GM18870 (cell line): ENCODE measurements around the gene CAMTA1.

Source experiments
- ATAC-seq: cut with Tn5 transposase; IDR thresholded peaks from one replicate; pipeline ENCODE4 v1.9.1; 2021; ENCODE audit warnings: moderate library complexity; ENCODE audit not compliant: unreplicated experiment

CAMTA1 gene

GRCh38 chr1:7050751-7051665 is 265.8 kb downstream of the CAMTA1 start:
- ATAC-seq = no peak

DNA sequence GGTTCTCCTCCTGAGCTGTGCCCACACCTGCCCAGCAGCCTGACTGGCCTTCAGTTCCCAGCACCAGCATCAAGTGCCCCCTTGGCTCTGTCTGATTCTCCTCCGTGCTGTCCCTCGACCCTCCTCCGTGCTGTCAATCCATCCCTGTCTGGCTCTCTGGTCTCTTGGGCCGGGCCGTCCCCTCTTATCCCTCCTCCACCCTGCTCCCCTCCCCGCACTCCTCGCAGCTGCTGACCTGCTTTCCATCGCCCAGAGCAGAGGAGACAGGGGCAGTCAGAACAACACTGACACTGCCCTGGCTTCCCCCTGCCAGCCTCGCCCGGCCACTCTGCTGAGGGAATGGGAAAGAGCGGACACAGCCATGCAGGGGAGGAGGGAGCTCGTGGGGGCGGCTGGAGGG is 267.4 kb downstream of the CAMTA1 start:
- ATAC-seq = no peak

GRCh38 chr1:7060745-7061144 is 275.5 kb downstream of the CAMTA1 start:
- no peak for ATAC-seq

GRCh38 chr1:7062346-7063061 is 277.2 kb downstream of the CAMTA1 start:
- ATAC-seq = no peak

DNA sequence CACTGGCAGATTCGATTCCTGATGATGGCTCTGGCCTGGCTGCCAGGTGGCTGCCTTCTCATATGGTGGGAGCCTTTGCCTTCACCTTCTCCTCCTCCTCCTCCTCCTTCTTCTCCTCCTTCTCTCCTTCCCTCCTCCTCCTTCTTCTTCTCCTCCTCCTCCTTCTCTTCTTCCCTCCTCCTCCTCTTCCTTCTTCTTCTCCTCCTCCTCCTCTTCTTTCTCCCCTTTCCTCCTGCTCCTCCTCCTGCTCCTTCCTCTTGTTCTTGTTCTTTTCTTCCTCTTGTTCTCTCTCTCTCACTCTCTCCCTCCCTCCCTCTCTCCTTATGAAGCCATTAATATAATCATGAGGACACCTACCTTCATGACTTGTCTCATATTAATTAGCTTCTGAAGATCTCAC is 278.7 kb downstream of the CAMTA1 start:
- ATAC-seq = no peak

GRCh38 chr1:7068552-7068951 is 283.3 kb downstream of the CAMTA1 start:
- ATAC-seq = no peak

DNA sequence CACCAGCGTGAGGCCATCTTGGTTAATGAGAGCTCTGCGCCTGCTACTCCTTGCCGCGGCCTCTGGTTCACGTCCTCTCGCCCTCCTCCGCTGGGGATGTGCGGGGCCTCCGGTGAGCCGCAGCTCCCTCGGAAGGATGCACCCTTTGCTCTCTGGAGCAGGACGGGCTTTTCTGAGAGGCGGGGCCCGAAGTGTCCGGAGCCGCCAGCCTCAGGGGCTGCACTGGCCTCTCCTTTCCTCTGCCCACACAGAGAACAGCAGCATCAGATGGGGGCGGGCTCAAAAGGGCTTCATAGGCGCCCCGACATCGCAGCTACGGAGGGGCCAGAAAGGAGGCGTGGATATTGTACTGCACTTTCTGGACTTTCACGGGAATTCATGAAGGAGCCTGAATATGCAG is 284.7 kb downstream of the CAMTA1 start:
- ATAC-seq = no peak

DNA sequence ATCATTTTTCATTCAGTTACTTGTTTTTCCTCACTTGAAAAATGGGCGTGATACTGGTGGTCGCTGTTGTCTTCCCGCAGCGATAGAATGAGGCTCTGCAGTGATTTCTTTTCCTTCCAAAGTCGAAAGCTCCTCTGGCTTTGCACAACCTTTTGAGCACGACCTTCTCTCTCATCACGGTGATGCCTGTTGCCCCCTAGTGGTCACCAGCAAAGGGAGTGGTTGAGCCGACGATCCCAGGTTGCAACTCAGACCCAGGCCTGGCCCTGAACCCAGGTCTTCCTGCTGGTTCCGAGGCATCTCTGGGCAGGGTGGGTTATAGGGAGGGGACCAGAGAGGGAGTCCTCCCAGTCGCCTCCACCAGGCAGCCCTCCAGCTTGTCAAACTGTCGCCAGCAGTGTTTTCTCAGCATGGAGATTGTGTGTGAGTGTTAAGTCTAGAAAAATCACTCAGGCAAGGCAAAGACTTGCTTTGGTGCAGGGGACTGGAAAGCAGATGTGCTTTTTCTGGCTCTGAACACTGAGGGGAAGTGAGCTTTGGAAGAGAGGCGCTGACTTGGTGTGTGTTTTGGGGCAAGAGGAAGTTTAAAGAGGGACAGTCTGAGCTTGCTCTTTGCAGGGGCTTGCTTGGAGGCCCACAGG is 285.3 kb downstream of the CAMTA1 start:
- no peak for ATAC-seq

DNA sequence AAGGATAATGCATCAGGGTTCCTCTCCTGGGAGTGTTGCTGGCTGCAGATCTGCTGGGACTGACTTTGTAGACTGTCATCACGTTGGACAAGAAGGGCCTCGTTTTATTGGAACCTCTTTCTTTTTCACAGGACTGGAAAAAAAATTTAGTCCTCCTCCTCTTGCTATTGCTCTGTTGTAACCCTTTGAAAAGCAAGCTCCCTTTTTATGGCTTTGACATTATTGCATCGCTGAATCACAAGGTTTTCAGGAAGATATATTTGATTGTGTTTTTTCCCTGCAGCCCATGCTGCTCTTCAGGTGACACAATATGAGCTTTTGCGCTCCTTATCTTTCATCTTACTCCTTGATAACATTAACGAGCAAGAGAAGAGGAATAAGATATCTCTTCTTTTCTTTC is 290.9 kb downstream of the CAMTA1 start:
- ATAC-seq = no peak

- no peak for ATAC-seq
Measured at GRCh38 chr1:7076572-7076971, 291.3 kb downstream of the CAMTA1 start.

- ATAC-seq = no peak
Measured at GRCh38 chr1:7077136-7077535, 291.9 kb downstream of the CAMTA1 start.

DNA sequence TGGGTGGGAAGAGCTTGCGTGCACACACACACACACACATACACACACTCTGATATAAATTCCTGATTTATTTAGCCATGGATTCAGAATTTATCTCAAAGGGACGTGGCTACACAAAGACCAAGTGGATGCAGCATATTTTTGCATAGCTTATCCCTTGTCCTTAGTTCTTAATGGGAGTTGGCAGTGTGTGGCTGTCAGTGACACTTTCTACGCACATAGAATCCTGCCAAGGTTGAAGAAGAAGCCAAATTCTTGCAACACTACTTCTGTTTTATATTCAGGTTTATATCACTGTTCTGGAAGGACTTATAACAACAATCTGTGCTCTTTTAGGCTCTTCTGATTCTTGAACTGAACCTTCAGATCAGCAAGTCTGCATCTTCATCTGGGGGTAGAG is 292.7 kb downstream of the CAMTA1 start:
- ATAC-seq = no peak

DNA sequence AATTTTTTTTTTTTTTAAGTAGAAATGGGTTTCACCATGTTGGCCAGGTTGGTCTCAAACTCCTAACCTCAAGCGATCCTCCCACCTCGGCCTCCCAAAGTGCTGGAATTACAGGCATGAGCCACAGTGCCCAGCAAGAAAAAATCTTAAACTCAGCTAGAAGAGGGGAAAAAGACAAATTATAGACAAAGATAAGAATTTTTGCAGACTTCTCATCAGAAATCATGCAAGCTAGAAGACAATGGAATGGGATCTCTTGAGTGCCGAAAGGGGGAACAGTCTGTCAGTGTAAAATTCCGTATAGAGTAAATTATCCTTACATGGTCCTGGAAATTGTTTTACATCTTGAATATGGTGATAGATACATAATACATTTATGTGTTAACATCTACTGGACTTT is 294.4 kb downstream of the CAMTA1 start:
- ATAC-seq = no peak

DNA sequence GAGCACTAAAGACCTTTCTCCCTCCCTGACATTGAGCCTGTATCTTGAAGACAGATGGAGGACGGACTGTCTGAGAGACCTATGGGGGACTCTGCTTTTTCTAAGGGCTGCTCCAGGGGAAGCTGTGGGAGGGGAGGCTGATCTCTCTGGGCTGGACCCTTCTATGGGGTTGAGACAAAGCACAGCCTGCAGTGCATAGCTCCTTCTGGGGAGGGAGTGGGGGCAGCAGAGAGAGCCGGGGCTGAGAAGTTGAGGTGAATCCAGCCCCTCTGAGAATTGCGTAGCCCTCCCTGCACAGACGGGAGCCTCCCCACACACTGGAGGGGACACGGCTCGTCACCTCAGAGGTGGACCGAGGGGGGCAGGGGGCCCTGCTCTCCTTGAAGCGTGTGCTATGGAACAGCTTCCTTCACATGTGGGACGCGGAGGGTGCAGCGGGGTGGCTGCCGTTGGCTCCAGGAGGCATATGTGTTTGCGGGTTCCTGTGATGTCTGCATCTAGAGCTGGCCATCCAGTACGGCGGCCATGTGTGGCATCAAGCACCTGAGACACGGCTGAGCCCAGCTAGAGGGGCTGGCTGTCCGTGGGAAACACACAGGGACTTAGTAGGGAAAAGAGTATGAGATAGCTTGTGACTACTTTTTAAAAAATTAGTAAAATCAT is 299.1 kb downstream of the CAMTA1 start:
- ATAC-seq = no peak

GRCh38 chr1:7085521-7085920 is 300.3 kb downstream of the CAMTA1 start:
- ATAC-seq = no peak

DNA sequence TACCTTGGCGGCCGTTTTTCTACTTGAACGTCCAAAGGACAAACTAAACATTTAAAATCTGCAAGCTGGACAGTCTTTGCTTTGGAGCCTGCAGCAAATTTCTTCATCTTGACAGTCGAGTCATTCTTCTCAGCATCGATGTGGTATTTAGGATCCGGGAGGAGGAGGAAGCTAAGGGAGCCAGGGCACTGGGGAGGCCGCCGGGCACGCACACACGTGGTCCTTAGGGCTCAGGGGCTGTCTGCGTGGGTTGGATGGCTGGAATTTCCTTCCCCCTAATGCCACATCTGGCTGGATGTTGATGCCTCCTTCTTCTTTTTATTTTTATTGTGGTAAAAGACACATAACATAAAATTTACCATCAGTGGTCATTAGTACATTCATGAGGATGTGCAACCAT is 300.9 kb downstream of the CAMTA1 start:
- ATAC-seq = no peak

DNA sequence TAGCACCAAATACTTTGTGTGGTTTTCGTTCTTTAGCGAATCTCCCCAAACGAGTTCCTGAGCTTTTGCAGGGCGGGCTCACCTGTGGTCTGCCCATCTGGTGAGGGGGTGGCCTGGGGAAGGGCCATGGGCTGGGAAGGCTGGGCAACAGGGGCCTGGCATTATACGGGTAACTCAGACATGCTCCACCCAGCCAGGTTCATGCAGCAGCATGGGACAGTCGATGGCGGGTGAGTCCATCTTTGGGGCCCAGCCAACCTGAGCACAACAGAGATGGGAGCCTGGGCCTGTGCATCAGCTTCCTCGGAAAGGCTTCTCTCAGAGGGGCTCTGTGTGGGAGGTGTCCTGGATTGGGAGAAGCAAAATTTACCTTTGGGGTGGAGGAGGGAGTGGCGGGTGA is 302.6 kb downstream of the CAMTA1 start:
- no peak for ATAC-seq

GRCh38 chr1:7089497-7089896 is 304.2 kb downstream of the CAMTA1 start:
- no peak for ATAC-seq

GRCh38 chr1:7093297-7093696 is 308.0 kb downstream of the CAMTA1 start:
- ATAC-seq = no peak

DNA sequence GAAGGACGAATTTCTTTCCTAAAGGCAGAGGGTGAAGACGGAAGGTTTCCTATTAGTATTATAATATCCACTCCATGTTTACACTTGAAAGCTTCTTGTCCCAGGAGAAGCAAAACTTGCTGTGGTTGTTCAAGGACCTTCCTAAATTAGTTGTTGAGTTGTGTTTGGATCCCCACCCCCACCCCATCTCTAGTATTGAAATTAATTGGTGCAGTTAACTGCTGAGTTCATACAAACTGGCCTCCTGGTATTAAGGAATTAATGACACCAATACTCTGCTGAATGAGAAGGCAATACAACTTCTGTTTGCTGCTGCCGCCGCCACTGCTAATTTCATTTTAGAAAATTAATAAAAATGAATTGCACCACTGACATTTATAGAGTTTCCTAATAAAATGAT is 308.8 kb downstream of the CAMTA1 start:
- no peak for ATAC-seq

DNA sequence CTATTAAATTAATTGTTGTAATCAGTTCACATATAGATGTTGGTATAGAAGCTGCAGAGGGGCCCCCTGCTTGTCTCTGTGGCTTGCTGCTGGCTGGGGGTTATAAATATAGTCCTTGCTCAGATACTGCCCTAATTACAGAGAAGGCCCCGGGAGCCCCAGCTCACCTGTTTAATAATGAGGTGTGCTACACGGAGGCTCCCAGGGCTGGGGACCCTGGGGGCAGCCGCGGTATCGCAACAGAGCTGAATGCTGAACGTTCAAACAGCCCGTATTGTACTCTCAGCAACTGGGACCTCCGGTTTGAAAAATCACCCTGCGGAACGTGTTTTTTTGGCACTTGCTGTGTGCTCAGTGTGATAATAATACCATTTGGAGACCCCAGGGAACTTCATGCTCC is 309.3 kb downstream of the CAMTA1 start:
- no peak for ATAC-seq
